Activated CD8-positive, alpha-beta T cell treated with anti-CD3 and anti-CD28 coated beads for 36 hours (primary cell): ENCODE data around the gene CBX6. TPM values are rescaled to one million over a fixed set of nuclear protein-coding genes. Genes with fewer than 3 reads are reported as not detected.

ENCODE experiments used
- ATAC-seq: fragments of 200-7000 bp; cut with Tn5 transposase; one replicate; pipeline ENCODE4 v1.10.0; 2021; ENCODE audit warnings: mild to moderate bottlenecking, moderate library complexity
- CTCF ChIA-PET: fragments of 350-600 bp; sonication (Branson Sonifier 250); formaldehyde crosslinking; loops from one replicate; lab custom pipeline; 2021; ENCODE audit warnings: antibody characterized with exemption; lab: Charles Lee
- POLR2A ChIA-PET: fragments of 350-600 bp; sonication (Branson Sonifier 250); formaldehyde crosslinking; loops from one replicate; lab custom pipeline; 2021; ENCODE audit warnings: antibody characterized with exemption; lab: Charles Lee
- DNase-seq: peaks from one replicate; pipeline ENCODE4 v3.0.0-alpha.2; 2020
- H3K27ac Mint-ChIP-seq: one replicate; pipeline ENCODE4 v1.8.0; 2021; ENCODE audit warnings: mild to moderate bottlenecking, mixed read lengths
- H3K27me3 Mint-ChIP-seq: one replicate; pipeline ENCODE4 v1.8.0; 2021; ENCODE audit warnings: mixed read lengths
- H3K36me3 Mint-ChIP-seq: one replicate; pipeline ENCODE4 v1.8.0; 2021; ENCODE audit warnings: low read depth, mixed read lengths
- H3K4me1 Mint-ChIP-seq: one replicate; pipeline ENCODE4 v1.8.0; 2021; ENCODE audit warnings: low read depth, mixed read lengths
- H3K4me3 Mint-ChIP-seq: one replicate; pipeline ENCODE4 v1.8.0; 2021; ENCODE audit warnings: mild to moderate bottlenecking, moderate library complexity, mixed read lengths
- H3K9me3 Mint-ChIP-seq: one replicate; pipeline ENCODE4 v1.8.0; 2021; ENCODE audit warnings: mixed read lengths
- CTCF ChIP-seq: fragments of 200-600 bp; IDR thresholded peaks from one replicate; pipeline ENCODE4 v1.8.0; 2022; ENCODE audit warnings: antibody characterized with exemption, mild to moderate bottlenecking
- intact Hi-C: fragments of 100-400 bp; cut with micrococcal nuclease; formaldehyde crosslinking; loops from one replicate; pipeline ENCODE4 v1.10.0; 2022
- total RNA-seq, 2 experiments: library from RNA; stranded (reverse); gene quantifications; one replicate each; pipeline ENCODE4 v1.2.3, GENCODE V29; 2021

The CBX6 gene
- total RNA-seq, 2 experiments from 2014 or later, result 97.7 to 99.4 TPM

- Mint-ChIP-seq H3K4me3 (no peak overlapping the region), H3K27ac (no peak overlapping the region), H3K27me3 (no peaks in the 10 kb centered on the region), H3K4me1 (peaks cover 42% of the 10 kb centered on the region), H3K9me3 (no peaks in the 10 kb centered on the region), H3K36me3 (no peaks in the 10 kb centered on the region)
- intact Hi-C loops, result loop anchor here (10.0 kb wide), 1 partner anchor 237 kb away; no protein-coding TSS in a partner anchor
- ChIA-PET POLR2A (no interaction called here), CTCF (interaction anchor here (1.1 to 2.7 kb wide), 2 partner anchors 9 to 125 kb away, joined by 3 to 14 read pairs; no protein-coding TSS in a partner anchor)
- no peak for DNase-seq
- ATAC-seq, result no peak
- no peak for TF ChIP-seq CTCF
Observed at GRCh38 chr22:38878001-38878400, 6.0 kb upstream of the CBX6 start.

GRCh38 chr22:38874529-38875222 is 2.7 kb upstream of the CBX6 start:
- no peaks in the 10 kb centered on the region for H3K27me3 Mint-ChIP-seq
- no peaks in the 10 kb centered on the region for H3K9me3 Mint-ChIP-seq
- H3K4me3 Mint-ChIP-seq, result no peak overlapping the region
- ChIA-PET CTCF (interaction anchor here (0.9 to 1.9 kb wide), 4 partner anchors 16 to 128 kb away, joined by 3 to 6 read pairs (median 4); no protein-coding TSS in a partner anchor), POLR2A (interaction anchor here (0.6 to 1.3 kb wide), 8 partner anchors 67 to 442 kb away, joined by 3 to 4 read pairs (median 3); partner anchors contain the start of gene APOBEC3B)
- peak overlapping the region; percentile 87 for H3K27ac Mint-ChIP-seq
- TF ChIP-seq CTCF, result no peak
- H3K36me3 Mint-ChIP-seq, result peaks cover 14% of the 10 kb centered on the region
- DNase-seq (no peak), ATAC-seq (no peak)
- H3K4me1 Mint-ChIP-seq, result peaks cover 42% of the 10 kb centered on the region
- intact Hi-C loops, result loop anchor here (2.0 to 10.0 kb wide), 4 partner anchors 68 to 240 kb away; no protein-coding TSS in a partner anchor

GRCh38 chr22:38873469-38874411 is 1.7 kb upstream of the CBX6 start:
- H3K4me1 Mint-ChIP-seq, result peaks cover 50% of the 10 kb centered on the region
- TF ChIP-seq CTCF, result no peak
- H3K9me3 Mint-ChIP-seq, result no peaks in the 10 kb centered on the region
- H3K27ac Mint-ChIP-seq, result peak overlapping the region; percentile 87
- peak; percentile 88 for DNase-seq
- H3K36me3 Mint-ChIP-seq, result peaks cover 22% of the 10 kb centered on the region
- peak; percentile 76 for ATAC-seq
- H3K4me3 Mint-ChIP-seq, result peak overlapping the region; percentile 92
- ChIA-PET POLR2A (interaction anchor here (0.6 to 1.3 kb wide), 9 partner anchors 68 to 445 kb away, joined by 3 to 4 read pairs (median 3); partner anchors contain the start of genes APOBEC3B and RPL3), CTCF (interaction anchor here (0.6 to 1.9 kb wide), 5 partner anchors 15 to 129 kb away, joined by 3 to 6 read pairs (median 4); no protein-coding TSS in a partner anchor)
- H3K27me3 Mint-ChIP-seq, result no peaks in the 10 kb centered on the region
- intact Hi-C loops, result loop anchor here (2.0 to 10.0 kb wide), 4 partner anchors 69 to 241 kb away; no protein-coding TSS in a partner anchor

GRCh38 chr22:38872831-38873248 is 824 bp upstream of the CBX6 start:
- H3K9me3 Mint-ChIP-seq, result no peaks in the 10 kb centered on the region
- ATAC-seq, result no peak
- H3K36me3 Mint-ChIP-seq, result peaks cover 30% of the 10 kb centered on the region
- no peak for TF ChIP-seq CTCF
- H3K4me3 Mint-ChIP-seq, result peak overlapping the region; percentile 92
- CTCF ChIA-PET, result interaction anchor here (1.9 kb wide), 1 partner anchor 130 kb away, joined by 6 read pairs; no protein-coding TSS in a partner anchor
- peaks cover 55% of the 10 kb centered on the region for H3K4me1 Mint-ChIP-seq
- H3K27ac Mint-ChIP-seq, result peak overlapping the region; percentile 87
- DNase-seq, result no peak
- POLR2A ChIA-PET, result interaction anchor here (1.7 kb wide), 1 partner anchor 68 kb away, joined by 5 read pairs; no protein-coding TSS in a partner anchor
- no peaks in the 10 kb centered on the region for H3K27me3 Mint-ChIP-seq
- intact Hi-C loops, result loop anchor here (5.0 to 10.0 kb wide), 3 partner anchors 69 to 242 kb away; no protein-coding TSS in a partner anchor
